PFSK-1 (cell line): Measurements from ENCODE around the gene ST7.

ENCODE experiments used
- FOXP2 ChIP-seq: optimal IDR thresholded peaks from 2 replicates; pipeline ENCODE3; 2011; ENCODE audit warnings: borderline replicate concordance, control low read depth, inconsistent platforms; ENCODE audit not compliant: insufficient read depth; ENCODE audit errors: extremely low read length, extremely low read depth
- POLR2AphosphoS5 ChIP-seq: IDR thresholded peaks from 2 replicates; pipeline ENCODE4 v1.6.1; 2012; ENCODE audit warnings: low read depth, mild to moderate bottlenecking, control low read depth, low read length, moderate library complexity
- SIN3A ChIP-seq: IDR thresholded peaks from 2 replicates; pipeline ENCODE4 v1.6.1; 2012; ENCODE audit warnings: mild to moderate bottlenecking, low read length, moderate library complexity, borderline replicate concordance; ENCODE audit not compliant: insufficient read depth
- TAF1 ChIP-seq: IDR thresholded peaks from 2 replicates; pipeline ENCODE4 v1.6.1; 2012; ENCODE audit warnings: low read length, control low read depth, borderline replicate concordance; ENCODE audit not compliant: insufficient read depth
- TF ChIP-seq, protein P1 (sequence below), 2 experiments: IDR thresholded peaks; 2 replicates each; pipeline versions ENCODE4 v1.6.1 to v1.8.0; 2011 to 2012; ENCODE audit warnings: low read depth in 2 of 2, low read length in 2 of 2, control low read depth in 1 of 2, inconsistent platforms in 1 of 2, mild to moderate bottlenecking in 1 of 2, moderate library complexity in 1 of 2; ENCODE audit not compliant: insufficient read depth in 1 of 2

DNA sequence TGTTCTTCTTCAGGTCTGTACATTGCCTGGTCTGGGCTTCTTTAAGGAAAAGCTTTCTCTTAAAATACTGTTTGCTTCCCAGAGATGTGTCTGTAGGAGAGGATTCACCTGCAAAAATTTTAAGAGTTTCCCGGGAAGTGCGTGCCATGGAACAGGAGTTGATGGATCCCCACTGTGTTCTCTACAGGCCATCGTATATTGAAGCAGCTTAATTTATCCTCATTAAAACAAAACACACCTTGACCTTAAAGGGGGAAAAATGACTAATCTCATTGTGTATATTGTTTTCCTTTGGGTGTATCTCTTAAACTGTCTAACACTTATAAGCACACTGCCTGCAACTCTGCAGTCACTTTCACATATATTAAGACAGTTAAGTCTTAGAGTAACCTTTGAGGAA is 111.4 kb downstream of the ST7 start:
- TF ChIP-seq SIN3A (no peak), POLR2AphosphoS5 (no peak), TAF1 (no peak), FOXP2 (no peak)
- TF ChIP-seq, protein P1, sequence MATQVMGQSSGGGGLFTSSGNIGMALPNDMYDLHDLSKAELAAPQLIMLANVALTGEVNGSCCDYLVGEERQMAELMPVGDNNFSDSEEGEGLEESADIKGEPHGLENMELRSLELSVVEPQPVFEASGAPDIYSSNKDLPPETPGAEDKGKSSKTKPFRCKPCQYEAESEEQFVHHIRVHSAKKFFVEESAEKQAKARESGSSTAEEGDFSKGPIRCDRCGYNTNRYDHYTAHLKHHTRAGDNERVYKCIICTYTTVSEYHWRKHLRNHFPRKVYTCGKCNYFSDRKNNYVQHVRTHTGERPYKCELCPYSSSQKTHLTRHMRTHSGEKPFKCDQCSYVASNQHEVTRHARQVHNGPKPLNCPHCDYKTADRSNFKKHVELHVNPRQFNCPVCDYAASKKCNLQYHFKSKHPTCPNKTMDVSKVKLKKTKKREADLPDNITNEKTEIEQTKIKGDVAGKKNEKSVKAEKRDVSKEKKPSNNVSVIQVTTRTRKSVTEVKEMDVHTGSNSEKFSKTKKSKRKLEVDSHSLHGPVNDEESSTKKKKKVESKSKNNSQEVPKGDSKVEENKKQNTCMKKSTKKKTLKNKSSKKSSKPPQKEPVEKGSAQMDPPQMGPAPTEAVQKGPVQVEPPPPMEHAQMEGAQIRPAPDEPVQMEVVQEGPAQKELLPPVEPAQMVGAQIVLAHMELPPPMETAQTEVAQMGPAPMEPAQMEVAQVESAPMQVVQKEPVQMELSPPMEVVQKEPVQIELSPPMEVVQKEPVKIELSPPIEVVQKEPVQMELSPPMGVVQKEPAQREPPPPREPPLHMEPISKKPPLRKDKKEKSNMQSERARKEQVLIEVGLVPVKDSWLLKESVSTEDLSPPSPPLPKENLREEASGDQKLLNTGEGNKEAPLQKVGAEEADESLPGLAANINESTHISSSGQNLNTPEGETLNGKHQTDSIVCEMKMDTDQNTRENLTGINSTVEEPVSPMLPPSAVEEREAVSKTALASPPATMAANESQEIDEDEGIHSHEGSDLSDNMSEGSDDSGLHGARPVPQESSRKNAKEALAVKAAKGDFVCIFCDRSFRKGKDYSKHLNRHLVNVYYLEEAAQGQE (IDR thresholded peaks at IDR 0.05; ENCODE audit: insufficient read depth in 1 of 2, low read depth in 2 of 2, low read length in 2 of 2), result no peak
